ACC112 (cell line): Measurements from ENCODE around the gene THAP3.
A peak's percentile ranks its signal among the peaks of the same experiment; 100 is the strongest.
"Not testable (repeated sequence)": the region's sequence is repeated elsewhere in the genome, so short reads cannot be mapped to it uniquely, and the experiment has no call there.

Experiments used
- H2AFZ ChIP-seq: fragments of 200-600 bp; sonication (generic); one replicate; pipeline ENCODE4 v1.6.0; 2017; ENCODE audit warnings: antibody characterized with exemption, low read length; ENCODE audit not compliant: unreplicated experiment
- H3K27ac ChIP-seq: fragments of 200-600 bp; sonication (generic); 2 replicates; pipeline ENCODE4 v1.5.1; 2014; ENCODE audit warnings: low read depth, mild to moderate bottlenecking, antibody characterized with exemption, low read length, moderate library complexity
- H3K27me3 ChIP-seq: fragments of 200-600 bp; sonication (generic); 2 replicates; pipeline ENCODE4 v1.6.1; 2014; ENCODE audit warnings: mild to moderate bottlenecking, antibody characterized with exemption, low read length, moderate library complexity, mixed read lengths; ENCODE audit not compliant: insufficient read depth
- H3K36me3 ChIP-seq: fragments of 200-600 bp; sonication (generic); 2 replicates; pipeline ENCODE4 v1.6.1; 2016; ENCODE audit warnings: mild to moderate bottlenecking, antibody characterized with exemption, low read length, moderate library complexity, mixed read lengths; ENCODE audit not compliant: insufficient read depth
- H3K4me1 ChIP-seq: fragments of 200-600 bp; sonication (generic); one replicate; pipeline ENCODE4 v1.6.1; 2016; ENCODE audit warnings: low read length, mixed read lengths; ENCODE audit not compliant: insufficient read depth, unreplicated experiment, control insufficient read depth
- H3K4me3 ChIP-seq: fragments of 200-600 bp; sonication (generic); 2 replicates; pipeline ENCODE4 v1.5.1; 2014; ENCODE audit warnings: mild to moderate bottlenecking, low read depth, low read length
- H3K79me2 ChIP-seq: fragments of 200-600 bp; sonication (generic); one replicate; pipeline ENCODE4 v1.6.0; 2016; ENCODE audit warnings: low read length; ENCODE audit not compliant: control insufficient read depth, unreplicated experiment, insufficient read depth

The THAP3 gene

GRCh38 chr1:6637770-6638169, 13.1 kb downstream of the THAP3 start:
- H3K36me3 ChIP-seq: peaks cover 11% of the 10 kb centered on the region; the same call in 1 of the 2 replicates
- no peak overlapping the region for H3K4me3 ChIP-seq
- H3K27ac ChIP-seq: peak overlapping the region; percentile 24; the same call in 1 of the 2 replicates
- H3K79me2 ChIP-seq: no peaks in the 10 kb centered on the region
- H3K4me1 ChIP-seq: peaks cover 6% of the 10 kb centered on the region
- no peaks in the 10 kb centered on the region for H3K27me3 ChIP-seq
- H2AFZ ChIP-seq: no peak overlapping the region

- Histone ChIP-seq H3K79me2 (no peaks in the 10 kb centered on the region), H3K27me3 (no peaks in the 10 kb centered on the region), H3K4me1 (peaks cover 6% of the 10 kb centered on the region), H3K4me3 (no peak overlapping the region), H3K27ac (peak overlapping the region; percentile 64), H3K36me3 (peaks cover 11% of the 10 kb centered on the region; the same call in 1 of the 2 replicates), H2AFZ (no peak overlapping the region)
Observed at GRCh38 chr1:6638226-6638625, 13.6 kb downstream of the THAP3 start.

- H3K4me1 ChIP-seq, H3K4me3 ChIP-seq, H2AFZ ChIP-seq, H3K79me2 ChIP-seq, H3K27me3 ChIP-seq, H3K27ac ChIP-seq: not testable (repeated sequence)
- peaks cover 15% of the 10 kb centered on the region; the same call in 1 of the 2 replicates for H3K36me3 ChIP-seq
Observed at GRCh38 chr1:6640867-6641266, 16.2 kb downstream of the THAP3 start.

- Histone ChIP-seq H2AFZ (no peak overlapping the region), H3K27me3 (no peaks in the 10 kb centered on the region), H3K4me3 (no peak overlapping the region), H3K36me3 (peaks cover 4% of the 10 kb centered on the region; the same call in 1 of the 2 replicates), H3K27ac (no peak overlapping the region), H3K79me2 (no peaks in the 10 kb centered on the region), H3K4me1 (no peaks in the 10 kb centered on the region)
Observed at GRCh38 chr1:6645018-6645417, 20.4 kb downstream of the THAP3 start.

GRCh38 chr1:6646499-6647148, 22.0 kb downstream of the THAP3 start:
- Histone ChIP-seq H3K27me3 (no peaks in the 10 kb centered on the region), H3K27ac (no peak overlapping the region), H3K79me2 (no peaks in the 10 kb centered on the region), H3K4me1 (no peaks in the 10 kb centered on the region), H2AFZ (no peak overlapping the region), H3K36me3 (peaks cover 4% of the 10 kb centered on the region; the same call in 1 of the 2 replicates), H3K4me3 (no peak overlapping the region)

GRCh38 chr1:6648556-6648955, 23.9 kb downstream of the THAP3 start:
- H3K36me3 ChIP-seq: peaks cover 12% of the 10 kb centered on the region; the same call in 1 of the 2 replicates
- H3K27me3 ChIP-seq: no peaks in the 10 kb centered on the region
- H3K4me3 ChIP-seq: no peak overlapping the region
- no peak overlapping the region for H3K27ac ChIP-seq
- no peaks in the 10 kb centered on the region for H3K79me2 ChIP-seq
- no peak overlapping the region for H2AFZ ChIP-seq
- no peaks in the 10 kb centered on the region for H3K4me1 ChIP-seq

GRCh38 chr1:6651909-6652308, 27.2 kb downstream of the THAP3 start:
- Histone ChIP-seq H3K36me3 (peaks cover 7% of the 10 kb centered on the region; the same call in 1 of the 2 replicates), H2AFZ (no peak overlapping the region), H3K4me3 (no peak overlapping the region), H3K27me3 (no peaks in the 10 kb centered on the region), H3K79me2 (no peaks in the 10 kb centered on the region), H3K4me1 (no peaks in the 10 kb centered on the region), H3K27ac (no peak overlapping the region)

GRCh38 chr1:6652986-6653385, 28.3 kb downstream of the THAP3 start:
- H3K36me3 ChIP-seq: peaks cover 7% of the 10 kb centered on the region; the same call in 1 of the 2 replicates
- no peaks in the 10 kb centered on the region for H3K4me1 ChIP-seq
- no peak overlapping the region for H3K27ac ChIP-seq
- H3K27me3 ChIP-seq: no peaks in the 10 kb centered on the region
- H2AFZ ChIP-seq: no peak overlapping the region
- H3K79me2 ChIP-seq: no peaks in the 10 kb centered on the region
- no peak overlapping the region for H3K4me3 ChIP-seq

- Histone ChIP-seq H3K27me3 (no peaks in the 10 kb centered on the region), H3K36me3 (peaks cover 7% of the 10 kb centered on the region; the same call in 1 of the 2 replicates), H3K27ac (no peak overlapping the region), H2AFZ (no peak overlapping the region), H3K4me3 (no peak overlapping the region), H3K79me2 (no peaks in the 10 kb centered on the region), H3K4me1 (no peaks in the 10 kb centered on the region)
Observed at GRCh38 chr1:6653436-6654290, 29.0 kb downstream of the THAP3 start.

GRCh38 chr1:6657138-6657537, 32.5 kb downstream of the THAP3 start:
- no peak overlapping the region for H3K4me3 ChIP-seq
- H3K36me3 ChIP-seq: peaks cover 15% of the 10 kb centered on the region; the same call in 1 of the 2 replicates

More at GRCh38 chr1:6657138-6657537, 32.5 kb downstream of the THAP3 start:
- Histone ChIP-seq H3K27ac (no peak overlapping the region), H3K79me2 (peaks cover 5% of the 10 kb centered on the region), H2AFZ (no peak overlapping the region), H3K4me1 (no peaks in the 10 kb centered on the region), H3K27me3 (no peaks in the 10 kb centered on the region)
